Measurements from ENCODE around the gene SLC9C2.
A peak's percentile ranks its signal among the peaks of the same experiment; 100 is the strongest.

DNA sequence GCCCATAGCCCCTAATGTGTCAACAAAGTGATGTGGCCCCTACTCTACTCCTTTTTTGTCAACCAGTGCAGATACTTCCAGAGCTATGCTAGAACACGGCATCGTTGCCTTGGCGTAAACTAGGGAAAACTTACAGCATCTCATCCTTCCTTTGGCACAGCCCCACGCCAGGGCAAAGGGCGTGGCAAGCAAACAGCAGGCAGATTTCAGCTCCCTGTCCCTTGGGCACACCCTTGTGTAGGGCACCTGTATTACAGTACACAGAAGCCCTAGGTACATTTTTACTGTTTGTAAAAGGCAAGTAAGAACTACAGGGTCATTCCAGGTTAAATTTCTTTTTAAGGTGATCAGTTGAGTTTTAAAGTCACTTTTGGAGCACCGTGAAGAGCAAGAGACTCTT is 96.4 kb downstream of the SLC9C2 start:
- TF ChIP-seq, protein P1, sequence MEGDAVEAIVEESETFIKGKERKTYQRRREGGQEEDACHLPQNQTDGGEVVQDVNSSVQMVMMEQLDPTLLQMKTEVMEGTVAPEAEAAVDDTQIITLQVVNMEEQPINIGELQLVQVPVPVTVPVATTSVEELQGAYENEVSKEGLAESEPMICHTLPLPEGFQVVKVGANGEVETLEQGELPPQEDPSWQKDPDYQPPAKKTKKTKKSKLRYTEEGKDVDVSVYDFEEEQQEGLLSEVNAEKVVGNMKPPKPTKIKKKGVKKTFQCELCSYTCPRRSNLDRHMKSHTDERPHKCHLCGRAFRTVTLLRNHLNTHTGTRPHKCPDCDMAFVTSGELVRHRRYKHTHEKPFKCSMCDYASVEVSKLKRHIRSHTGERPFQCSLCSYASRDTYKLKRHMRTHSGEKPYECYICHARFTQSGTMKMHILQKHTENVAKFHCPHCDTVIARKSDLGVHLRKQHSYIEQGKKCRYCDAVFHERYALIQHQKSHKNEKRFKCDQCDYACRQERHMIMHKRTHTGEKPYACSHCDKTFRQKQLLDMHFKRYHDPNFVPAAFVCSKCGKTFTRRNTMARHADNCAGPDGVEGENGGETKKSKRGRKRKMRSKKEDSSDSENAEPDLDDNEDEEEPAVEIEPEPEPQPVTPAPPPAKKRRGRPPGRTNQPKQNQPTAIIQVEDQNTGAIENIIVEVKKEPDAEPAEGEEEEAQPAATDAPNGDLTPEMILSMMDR (IDR thresholded peaks at IDR 0.05): peak; percentile 35 to 81 (median 57)
- no peak for TF ChIP-seq POLR2A (IDR thresholded peaks at IDR 0.05)
- TF ChIP-seq EP300 (IDR thresholded peaks at IDR 0.05; ENCODE audit: low read depth): no peak
